Measurements from ENCODE around the gene BTK.

BTK gene

GRCh38 chrX:101393530-101394305, 7.7 kb upstream of the BTK start:
- DNase-seq (ENCODE audit: low spot score): no peak

GRCh38 chrX:101391831-101392230, 5.8 kb upstream of the BTK start:
- no peak for DNase-seq (ENCODE audit: low spot score)

GRCh38 chrX:101390664-101391525, 4.9 kb upstream of the BTK start, which contains the start of gene RPL36A:
Gene RPL36A (plus strand): TSS chrX:101391011. CDS start chrX:101391044, 33 bp downstream.
- peak; percentile 88 for DNase-seq (ENCODE audit: low spot score)

GRCh38 chrX:101388604-101389003, 2.6 kb upstream of the BTK start:
- no peak for DNase-seq (ENCODE audit: low spot score)

- no peak for DNase-seq (ENCODE audit: low spot score)
These were observed 523 bp upstream of the BTK start for GRCh38 chrX:101386542-101386885.

GRCh38 chrX:101385026-101385684, 836 bp downstream of the BTK start:
- DNase-seq (ENCODE audit: low spot score): no peak

- DNase-seq (ENCODE audit: low spot score): no peak
These were observed 2.2 kb downstream of the BTK start for GRCh38 chrX:101383679-101384205.

GRCh38 chrX:101377547-101377946, 8.4 kb downstream of the BTK start:
- DNase-seq (ENCODE audit: low spot score): no peak

GRCh38 chrX:101370888-101371504, 15.0 kb downstream of the BTK start:
- DNase-seq (ENCODE audit: low spot score): no peak

GRCh38 chrX:101369687-101370086, 16.3 kb downstream of the BTK start:
- DNase-seq (ENCODE audit: low spot score): no peak

GRCh38 chrX:101368800-101369199, 17.2 kb downstream of the BTK start:
- no peak for DNase-seq (ENCODE audit: low spot score)

GRCh38 chrX:101365301-101365795, 20.6 kb downstream of the BTK start:
- DNase-seq (ENCODE audit: low spot score): no peak

GRCh38 chrX:101362757-101363156, 23.2 kb downstream of the BTK start:
- no peak for DNase-seq (ENCODE audit: low spot score)

- DNase-seq (ENCODE audit: low spot score): no peak
These were observed 23.9 kb downstream of the BTK start for GRCh38 chrX:101362116-101362515.

- no peak for DNase-seq (ENCODE audit: low spot score)
These were observed 25.6 kb downstream of the BTK start for GRCh38 chrX:101360390-101360789.

GRCh38 chrX:101359966-101360365, 26.0 kb downstream of the BTK start:
- no peak for DNase-seq (ENCODE audit: low spot score)

- no peak for DNase-seq (ENCODE audit: low spot score)
These were observed 28.7 kb downstream of the BTK start for GRCh38 chrX:101357166-101357795.

- no peak for DNase-seq (ENCODE audit: low spot score)
These were observed 36.8 kb downstream of the BTK start for GRCh38 chrX:101349193-101349562.

- DNase-seq (ENCODE audit: low spot score): peak; percentile 75
These were observed 37.4 kb downstream of the BTK start, which contains the start of gene TIMM8A for GRCh38 chrX:101348452-101349192. Gene TIMM8A (minus strand): TSS chrX:101348742. CDS start chrX:101348664, 78 bp downstream.

GRCh38 chrX:101347859-101348451, 38.0 kb downstream of the BTK start:
- no peak for DNase-seq (ENCODE audit: low spot score)

Measured in ecto neural progenitor cell (in vitro differentiated cells).